NCI-H2227 (cell line): ENCODE data around the gene USH1C.

Source experiments
- DNase-seq: peaks from one replicate; lab custom pipeline; 2025; ENCODE audit not compliant: unreplicated experiment; lab: John Stamatoyannopoulos, UW

Gene USH1C

DNA sequence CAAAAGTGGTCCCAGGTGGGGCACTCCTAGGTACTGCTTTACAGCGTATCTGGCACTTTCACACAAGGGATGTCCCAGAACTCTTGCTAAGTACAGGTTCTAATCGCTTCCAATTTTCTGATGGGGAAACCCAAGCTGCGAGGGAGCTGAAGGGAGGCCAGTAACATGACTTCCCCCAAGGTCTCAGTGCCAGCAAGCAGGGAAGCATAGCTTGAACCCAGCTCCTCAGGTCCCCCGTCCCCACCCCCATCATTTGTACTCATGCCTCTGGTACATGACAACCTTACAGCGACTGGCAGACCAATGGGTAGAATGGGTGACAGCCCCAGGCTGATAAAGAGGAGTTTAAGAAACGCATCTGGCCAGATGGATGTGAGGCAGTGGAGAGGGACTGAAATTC, 66.9 kb downstream of the USH1C start:
- no peak for DNase-seq

DNA sequence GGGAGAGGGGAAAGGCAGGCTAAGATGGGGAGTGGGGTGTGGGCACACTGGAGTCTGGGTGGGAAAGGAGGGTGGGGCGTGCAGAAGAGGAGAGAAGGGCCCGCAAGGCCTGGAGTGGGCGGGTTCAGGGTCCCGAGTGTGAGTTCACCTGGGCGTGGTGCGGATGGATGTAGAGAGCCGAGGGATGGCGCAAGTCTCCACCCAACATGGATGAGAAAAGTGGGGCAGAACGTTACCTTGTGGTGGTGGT, 67.2 kb downstream of the USH1C start:
- no peak for DNase-seq

DNA sequence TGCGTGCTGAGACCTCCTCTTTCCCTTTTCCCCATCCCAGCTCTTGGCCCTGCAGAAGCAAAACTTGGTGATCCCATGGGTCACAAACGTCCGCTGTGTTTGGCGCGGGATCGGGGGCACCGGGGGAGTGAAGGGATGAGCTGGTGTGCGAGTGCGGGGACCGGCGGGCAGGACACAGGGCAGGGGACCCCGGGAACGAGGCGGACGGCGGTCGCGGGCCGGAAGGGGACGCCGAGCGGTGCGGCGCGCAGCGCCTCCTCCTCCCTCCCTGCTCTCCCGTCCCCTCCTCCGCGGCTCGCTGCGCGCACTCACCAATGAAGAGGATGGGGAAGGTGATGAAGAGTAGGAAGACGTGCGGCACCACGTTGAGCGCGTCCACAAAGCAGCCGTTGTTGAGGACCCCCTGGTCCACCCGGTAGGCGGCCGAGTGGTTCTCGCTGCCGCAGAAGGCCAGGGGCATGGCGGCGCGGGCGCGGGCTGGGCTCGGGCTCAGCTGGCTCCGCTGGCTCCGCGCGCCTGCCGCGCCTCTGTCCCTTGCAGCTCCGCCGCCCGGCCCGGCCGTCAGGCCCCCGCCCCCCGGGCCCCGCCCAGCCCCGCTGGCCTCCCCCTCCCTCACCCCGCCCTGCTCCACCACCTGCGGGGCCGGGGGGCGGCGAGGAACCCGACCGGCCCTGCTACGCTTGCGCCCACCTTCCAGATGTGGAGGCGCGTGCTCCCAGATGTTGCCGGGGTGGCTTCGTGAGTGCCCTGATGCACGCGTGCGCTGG, 67.7 kb downstream of the USH1C start, which contains the start of gene ABCC8:
TSS of gene ABCC8 (minus strand) at position 529 of the 767 bp plus-strand sequence. CDS start at position 460, 69 bp downstream.
- DNase-seq: peak; percentile 72

DNA sequence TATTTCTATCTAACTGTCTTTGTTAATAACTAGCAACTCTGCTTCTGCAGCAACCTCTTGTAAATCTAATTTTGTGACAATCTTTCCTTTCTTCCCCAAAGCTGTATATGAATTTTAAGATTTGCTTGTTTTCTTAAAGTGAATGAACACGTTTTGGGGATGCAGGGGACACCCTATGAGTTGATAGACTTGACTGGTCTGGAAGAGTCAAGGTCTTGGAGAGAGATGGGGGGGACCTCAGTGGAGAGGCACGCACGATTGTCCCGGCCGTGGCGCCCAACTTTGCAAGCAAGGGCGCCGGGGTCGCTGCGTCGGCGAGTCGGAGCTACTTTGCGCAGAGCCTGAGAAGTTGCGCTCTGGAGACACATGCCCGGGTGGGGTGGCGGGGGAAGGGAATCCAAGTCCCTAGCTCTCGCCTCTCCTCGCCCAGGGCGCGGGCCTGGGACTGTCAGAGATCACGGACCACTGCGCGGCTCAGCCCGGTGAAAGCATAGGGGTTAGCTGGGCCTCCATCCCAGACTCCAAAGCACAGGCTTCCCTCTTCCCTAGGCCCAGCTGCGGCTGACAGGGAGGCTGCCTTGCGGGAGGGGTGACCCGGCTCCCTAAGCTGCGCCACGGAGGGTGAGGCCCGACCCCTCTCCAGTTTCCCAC, 68.4 kb downstream of the USH1C start:
- no peak for DNase-seq

DNA sequence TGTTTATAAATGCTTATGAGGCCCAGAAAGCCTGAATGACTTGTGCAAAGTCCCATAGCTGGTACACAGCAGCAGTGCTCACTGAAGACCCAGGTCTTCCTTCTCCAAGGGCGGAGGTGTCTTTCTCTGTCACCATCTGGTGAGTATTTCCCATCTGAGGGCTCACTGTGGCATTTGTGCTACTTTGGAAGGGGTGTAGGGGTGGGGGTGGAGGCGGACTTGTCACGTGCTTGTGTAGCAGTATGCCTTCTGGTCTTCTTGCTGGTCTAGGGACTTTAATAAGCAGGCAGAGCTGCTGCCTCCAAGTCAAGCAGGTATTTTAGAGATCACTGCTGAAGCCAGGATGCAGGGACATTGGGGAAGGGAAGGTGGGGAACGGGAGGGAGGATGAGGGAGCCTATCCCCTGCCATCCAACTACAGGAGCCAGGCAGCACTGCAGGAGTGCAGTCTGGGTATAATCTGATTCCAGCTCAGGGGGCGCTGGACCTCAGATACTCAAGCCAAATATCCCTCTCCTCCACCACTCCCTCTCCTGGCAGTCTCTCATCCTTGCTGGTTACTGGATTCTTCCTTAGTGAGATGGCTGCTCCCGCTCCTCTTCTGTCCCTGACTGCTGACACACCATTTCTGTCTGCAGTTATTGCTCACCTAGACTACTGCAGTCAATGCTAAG, 71.0 kb downstream of the USH1C start:
- DNase-seq: peak; percentile 56

DNA sequence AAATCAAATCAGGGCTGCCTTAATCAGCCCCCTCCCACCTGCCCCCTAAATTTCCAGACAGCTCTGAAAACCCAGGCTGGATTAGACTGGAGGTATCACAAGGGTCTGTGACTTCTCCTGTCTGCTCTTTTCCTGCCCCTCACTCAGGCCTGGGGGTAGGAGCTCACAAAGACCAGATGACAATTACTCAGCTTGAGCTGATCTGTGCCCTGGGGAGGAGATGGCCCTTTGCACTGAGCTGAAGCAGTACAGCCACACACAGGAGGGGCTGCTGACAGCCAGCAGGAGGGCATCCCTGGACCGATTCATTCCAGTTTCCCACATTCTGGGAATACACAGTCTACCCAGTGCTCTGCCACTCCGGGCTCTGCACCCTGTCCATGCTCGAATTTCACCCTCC, 71.7 kb downstream of the USH1C start:
- DNase-seq: no peak

DNA sequence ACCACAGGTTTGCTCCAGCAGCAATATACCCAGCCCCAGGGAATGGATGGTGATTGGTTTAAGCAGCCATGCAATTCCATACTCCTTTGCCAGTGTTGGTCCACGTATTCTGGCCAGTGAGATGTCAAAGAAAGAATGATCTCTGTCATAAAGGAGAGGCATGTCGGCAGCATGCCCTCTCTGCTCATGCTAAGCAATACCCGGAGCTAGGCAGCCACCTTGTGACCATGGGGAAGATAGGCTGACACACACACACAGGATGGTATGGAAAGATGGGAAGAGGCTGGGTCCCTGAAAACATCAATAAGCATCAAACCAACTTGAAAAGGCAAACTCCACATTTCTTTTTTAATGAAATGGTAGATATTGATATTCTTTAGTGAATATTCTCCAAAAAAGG, 72.7 kb downstream of the USH1C start:
- DNase-seq: no peak

DNA sequence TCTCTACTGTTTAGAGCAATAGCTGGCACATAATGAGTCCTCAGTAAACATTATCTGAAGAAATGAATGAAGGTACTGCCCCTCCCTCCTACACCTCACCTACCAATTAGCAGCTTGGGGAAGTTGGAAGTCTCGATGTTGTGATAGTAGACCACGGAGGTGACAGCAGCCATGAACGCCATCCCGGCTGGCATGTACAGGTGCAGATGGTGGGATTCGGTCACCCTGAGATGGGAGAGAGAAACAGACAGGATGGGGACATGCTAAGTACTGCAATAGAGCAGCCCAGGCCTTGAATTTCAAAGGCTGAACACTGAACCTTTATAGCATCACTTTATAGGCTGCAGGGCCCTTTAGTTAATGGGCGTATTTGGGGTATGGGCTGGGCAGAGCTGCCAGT, 74.2 kb downstream of the USH1C start:
- DNase-seq: no peak

DNA sequence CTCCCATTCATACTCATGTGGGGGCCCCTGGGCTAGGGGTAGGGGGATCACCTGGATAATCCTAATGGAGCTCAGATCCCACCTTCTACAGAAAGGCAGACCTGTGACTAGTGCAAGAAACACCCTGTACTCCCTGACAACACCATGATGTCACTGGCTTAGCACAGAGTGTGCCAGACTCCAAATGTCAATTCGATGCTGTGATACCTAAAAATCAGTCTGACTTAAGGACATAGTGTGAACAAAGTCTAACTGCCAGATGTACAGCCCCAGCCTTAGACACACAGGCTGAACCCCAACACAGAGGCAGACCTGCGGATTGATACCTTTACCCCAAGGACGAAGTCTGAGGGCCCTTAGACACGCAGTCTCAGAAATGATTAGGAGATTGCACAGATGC, 76.1 kb downstream of the USH1C start:
- DNase-seq: no peak

DNA sequence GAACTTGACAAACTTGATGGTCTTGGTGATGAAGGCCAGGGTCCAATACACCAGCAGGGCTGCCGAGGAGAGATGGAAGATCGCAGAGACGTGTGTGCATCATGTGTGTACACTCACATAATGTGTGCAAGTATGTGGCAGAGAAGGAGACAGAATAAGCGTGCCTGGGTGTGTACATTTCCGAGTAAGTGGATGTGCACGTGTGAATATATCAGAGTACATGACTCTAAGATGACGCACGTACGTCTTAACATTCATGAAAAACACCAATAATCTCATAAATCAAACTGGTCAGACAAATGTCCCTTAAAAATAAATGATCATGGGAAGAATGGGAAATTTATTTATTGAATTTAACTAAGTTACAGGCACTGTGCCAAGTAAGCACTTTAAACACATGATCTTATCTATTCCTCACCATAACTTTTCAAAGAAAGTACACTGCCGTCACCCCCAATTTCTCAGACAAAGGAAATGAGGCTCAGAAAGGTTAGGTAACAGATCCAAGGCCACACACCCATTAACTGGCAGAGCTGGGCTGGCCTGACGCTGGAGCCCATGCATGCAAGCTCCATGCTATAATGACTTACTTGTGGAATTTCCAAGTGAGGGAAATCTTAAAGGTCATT, 80.6 kb downstream of the USH1C start:
- no peak for DNase-seq

DNA sequence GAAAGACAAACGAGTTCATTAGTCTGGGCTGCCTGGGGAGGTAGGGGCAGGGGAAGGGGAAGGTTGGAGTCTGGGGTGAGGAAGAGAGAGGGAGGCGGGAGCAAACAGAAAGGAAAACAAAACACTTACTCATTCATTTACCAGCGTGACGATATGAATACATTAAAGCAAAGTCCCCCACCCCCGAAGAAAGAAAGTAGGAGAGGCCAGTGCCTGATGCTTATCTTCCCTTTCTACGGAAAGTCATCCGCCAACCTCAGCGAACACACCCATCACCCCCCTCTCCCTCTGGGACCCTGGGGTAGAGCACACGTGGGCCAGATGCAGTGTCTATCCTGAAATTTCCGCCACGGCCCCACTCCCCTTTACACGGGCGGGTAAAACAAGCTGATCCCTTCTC, 81.3 kb downstream of the USH1C start:
- no peak for DNase-seq

DNA sequence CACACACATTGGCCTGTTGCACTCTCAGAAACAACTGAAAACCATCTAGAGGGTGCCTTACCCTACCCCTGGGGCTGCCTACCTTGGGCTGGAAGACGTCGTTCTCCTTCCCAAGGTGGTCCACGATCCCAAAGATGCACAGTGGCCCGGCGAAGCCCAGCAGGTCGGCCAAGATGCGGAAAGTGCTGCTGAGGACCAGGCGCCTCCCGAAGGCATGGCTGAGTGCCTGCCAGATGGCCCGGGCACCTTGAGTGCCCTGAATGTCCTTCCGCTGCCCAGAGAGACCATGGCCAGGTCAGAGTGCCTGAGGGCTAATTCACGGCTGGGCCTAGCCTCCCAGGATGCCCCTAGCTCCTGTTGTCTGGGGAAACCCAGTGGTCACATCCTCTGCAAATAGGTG, 83.8 kb downstream of the USH1C start:
- no peak for DNase-seq

DNA sequence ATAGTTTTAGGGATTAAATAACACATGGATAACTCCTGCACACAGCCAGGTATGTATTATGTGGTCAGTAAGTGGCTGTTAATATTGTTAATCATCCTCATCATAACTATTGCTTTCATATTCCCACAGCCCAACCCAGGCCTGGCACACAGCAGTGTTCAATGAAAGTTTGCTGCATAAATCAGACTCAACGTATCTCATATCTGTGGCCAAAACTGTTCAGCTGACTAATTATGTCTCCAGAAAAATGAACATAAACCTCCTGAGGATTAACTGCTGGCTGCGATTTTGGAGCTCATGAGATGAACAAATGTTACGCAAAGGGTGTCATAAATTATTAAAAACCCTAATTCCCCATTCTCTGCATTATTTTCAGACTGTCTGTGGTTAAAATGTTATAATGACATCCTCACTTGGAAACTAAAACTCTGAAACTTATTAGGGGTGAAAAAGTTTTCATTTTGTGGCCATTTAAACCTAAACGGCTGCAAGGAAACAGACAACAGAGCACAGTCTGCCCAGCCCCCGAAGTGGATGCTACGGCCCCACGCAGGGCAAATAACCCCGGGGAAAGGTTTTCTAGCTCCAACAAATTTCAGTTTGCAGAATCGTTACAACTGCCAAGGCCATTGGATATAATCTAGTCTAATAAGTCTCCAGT, 84.8 kb downstream of the USH1C start:
- DNase-seq: no peak

DNA sequence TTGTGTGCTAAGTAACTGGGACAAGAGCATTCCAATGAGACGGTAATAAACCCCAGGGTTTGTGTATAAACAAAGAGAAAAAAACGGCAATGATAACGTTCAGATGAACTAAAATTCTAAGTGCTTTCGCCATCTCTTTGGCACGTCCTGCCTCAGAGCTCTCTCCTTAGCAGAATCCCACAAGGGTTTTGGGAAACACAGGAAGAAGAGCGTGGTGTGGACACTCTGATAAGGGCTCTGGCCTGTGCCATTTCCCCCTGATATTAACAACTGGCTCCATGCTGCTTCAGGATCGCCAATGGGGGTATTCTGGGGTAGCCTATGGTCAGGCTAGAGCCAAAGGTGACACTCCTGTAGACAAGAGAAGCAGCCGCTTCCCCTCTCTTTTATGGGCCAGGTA, 85.9 kb downstream of the USH1C start:
- no peak for DNase-seq

DNA sequence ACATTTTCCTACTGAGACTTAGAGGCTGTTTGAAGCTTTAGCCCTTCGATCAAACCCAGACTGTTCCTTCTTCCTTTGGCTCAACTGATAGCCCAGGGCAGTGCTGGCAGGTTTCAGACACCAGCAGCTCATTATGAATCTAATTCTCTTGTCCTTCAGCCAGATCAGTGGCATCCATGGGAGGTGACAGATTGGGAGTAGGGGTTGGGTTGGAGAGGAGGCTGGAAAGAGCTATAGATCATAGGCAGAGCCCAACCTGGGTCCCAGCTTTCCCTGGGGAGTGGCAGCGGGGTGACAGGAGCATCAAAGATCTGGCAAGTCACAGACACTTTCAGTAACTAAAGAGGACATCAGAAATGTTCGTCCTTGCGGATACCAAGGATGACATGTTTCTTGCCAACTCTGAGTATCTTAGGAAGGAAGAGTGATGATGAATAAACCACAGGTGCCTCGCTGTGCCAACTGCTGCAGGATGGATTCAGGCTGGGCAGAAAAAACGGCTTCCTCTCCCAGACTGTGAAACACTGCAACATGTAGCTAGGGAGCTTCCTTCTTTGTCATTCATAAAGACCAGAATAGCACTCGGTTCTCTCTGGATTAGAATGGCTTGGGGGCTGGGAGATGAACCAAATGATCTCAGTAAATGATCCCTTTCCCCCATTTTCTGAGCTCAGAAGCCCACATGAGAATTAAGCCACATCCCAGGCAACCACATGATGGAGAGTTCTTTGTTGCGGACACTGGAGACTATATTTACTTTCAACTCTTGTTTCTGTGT, 86.6 kb downstream of the USH1C start:
- DNase-seq: no peak

DNA sequence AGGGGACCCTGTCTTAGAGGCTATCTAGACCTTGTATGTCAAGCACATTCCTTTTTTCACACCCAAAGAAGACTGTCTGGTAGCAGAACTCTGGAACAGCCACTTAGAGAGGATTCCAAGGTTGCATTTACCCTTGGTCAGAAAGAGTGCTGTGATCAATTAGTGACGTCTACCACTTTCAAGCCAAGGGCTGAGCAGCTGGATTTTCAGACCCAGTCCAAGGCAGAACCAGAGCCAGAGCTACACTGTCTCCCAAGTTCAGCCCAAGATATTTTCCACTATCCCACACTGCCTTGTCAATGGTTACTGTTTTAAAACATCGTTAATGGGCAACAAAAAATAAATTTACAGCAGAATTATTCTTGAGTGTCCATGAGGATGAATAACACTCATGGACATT, 91.5 kb downstream of the USH1C start:
- DNase-seq: no peak

DNA sequence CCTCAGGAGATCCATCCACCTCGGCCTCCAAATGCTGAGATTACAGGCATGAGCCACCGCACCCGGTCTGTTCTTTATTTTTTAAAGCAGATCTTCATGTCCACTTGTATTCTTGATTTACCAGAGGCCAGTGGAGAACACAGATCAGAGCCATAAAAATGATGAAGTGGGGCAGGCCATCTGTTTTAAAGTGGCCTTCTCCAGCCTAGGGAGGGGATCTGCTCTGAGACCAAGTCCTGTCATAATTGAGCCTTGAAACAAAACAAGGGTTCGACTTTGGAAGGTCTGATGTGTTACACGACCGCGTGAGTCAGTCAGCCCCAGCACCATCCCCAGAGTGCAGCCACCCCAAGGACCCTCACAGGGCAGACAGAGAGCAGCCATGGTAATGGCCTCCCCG, 95.1 kb downstream of the USH1C start:
- DNase-seq: no peak

DNA sequence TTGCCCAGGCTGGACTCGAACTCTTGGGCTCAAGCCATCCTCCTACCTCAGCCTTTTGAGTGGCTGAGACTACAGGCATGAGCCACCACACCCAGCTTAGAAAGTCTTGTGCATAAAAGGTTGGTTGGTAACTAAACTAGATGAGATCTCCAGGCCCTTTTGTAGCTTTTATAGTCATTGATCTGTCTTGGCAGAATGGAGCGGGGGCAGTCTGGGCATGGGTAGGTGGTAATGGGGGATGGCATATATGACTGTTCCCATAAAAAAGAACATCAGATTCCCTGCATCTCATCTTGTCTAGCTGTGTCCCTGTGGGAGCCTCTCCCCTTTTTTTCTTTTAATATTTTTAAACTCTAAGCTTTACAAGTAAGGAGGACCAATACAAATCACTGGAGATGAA, 97.7 kb downstream of the USH1C start:
- no peak for DNase-seq

DNA sequence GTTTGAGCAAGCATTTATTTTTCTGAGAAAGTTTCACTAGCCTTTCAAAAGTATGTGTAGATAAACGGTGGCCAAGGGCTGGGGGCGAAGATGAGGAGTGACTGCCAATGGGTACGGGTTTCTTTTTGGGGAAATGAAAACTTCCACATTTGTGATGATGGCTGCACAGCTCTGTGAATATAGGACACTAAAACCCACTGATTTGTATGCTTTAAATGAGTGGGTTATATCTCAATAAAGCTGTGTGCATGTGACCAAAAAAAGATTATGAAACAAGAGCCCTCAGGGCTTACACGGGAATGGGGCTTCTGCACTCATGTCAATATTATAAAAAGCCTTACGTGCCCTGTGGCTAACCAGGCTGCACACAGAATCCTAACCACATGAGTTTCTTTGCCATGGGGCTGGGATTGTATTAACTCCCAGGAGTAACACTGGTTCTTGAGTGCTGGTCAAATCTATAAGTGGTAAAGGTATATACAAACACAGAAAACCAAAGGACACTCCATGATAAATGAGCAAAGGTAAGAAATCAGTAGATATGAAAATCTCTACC, 98.9 kb downstream of the USH1C start:
- DNase-seq: no peak

DNA sequence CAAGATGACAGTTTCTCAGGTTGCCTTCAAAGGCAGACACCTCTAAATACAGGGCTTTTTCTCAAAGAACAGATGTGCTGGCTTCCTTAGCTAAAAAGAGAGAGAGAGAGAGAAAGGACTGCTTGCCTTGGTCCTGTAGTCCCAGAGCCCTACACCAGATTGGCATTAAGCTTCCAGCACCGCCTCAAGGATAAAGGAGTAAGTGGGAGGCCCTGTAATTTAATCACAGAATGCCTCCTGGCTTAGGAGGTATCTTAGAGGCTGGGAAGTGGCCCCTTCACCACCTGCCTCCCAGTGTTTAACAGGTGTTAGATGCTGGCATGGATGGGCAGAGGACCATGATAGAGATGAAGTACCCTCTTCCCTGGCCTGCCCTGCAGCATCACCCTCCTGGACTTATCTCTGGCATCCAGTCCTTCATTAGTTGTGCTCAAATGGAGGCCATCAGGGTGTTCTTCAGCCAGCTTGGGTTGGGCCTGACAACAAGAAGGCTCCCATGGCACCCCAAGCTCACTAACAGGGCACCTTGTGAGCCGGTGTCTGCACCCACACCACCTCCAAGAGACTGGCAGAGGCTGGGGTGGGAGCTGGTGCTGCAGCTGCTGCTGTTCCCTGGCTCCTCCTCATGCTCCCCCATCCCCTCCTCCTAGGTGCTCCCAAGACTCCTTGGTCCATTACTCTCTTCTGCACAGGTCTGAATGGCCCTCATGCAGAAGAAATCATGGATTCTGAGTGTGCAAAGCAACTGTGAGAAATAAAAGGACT, 100.1 kb downstream of the USH1C start:
- DNase-seq: no peak
